GM19025 (cell line): ENCODE data around the gene AMMECR1.
"Not testable (repeated sequence)": the region's sequence is repeated elsewhere in the genome, so short reads cannot be mapped to it uniquely, and the experiment has no call there.

Source experiments
- ATAC-seq: cut with Tn5 transposase; IDR thresholded peaks from one replicate; pipeline ENCODE4 v1.9.1; 2021; ENCODE audit warnings: mild to moderate bottlenecking, low read depth, moderate library complexity; ENCODE audit not compliant: unreplicated experiment

AMMECR1 gene

DNA sequence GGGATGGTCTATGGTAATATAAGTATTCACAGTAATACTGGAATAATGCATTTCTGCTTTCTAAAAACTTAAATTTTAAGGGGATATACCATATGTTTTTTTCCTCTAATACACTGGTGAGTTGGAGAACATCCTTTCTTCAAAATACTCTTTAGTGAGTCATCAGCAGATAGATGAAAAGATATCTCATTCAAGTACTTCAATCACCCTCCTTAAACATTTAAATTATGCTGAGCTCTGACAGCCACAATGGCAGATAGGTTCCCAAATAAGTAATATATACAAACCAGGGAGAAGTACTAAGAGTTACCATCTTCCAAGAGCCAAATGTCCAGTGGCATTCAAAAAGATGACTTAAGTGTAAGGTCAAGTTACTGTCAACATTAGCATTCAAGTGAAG, 52.2 kb downstream of the AMMECR1 start:
- ATAC-seq: no peak

- no peak for ATAC-seq
These were observed 58.8 kb downstream of the AMMECR1 start for GRCh38 chrX:110259117-110259516.

DNA sequence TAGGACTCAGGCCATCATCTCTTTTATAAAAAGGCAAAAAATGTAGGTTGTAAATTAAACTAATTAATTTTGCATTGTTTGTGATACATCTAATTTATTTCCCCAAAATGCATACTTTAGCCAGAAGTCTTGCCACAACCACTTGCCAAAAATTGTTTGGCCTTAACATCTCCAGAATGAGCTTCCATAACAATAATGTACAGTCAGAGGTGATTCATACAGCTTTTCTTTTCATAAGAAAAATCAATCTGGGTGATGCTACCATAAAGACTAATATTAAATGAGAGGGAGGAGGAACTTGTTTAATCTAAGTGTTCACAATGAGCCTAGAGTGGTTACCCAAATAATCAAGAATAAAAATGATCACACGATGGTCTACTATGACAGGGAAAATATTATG, 59.3 kb downstream of the AMMECR1 start:
- no peak for ATAC-seq

DNA sequence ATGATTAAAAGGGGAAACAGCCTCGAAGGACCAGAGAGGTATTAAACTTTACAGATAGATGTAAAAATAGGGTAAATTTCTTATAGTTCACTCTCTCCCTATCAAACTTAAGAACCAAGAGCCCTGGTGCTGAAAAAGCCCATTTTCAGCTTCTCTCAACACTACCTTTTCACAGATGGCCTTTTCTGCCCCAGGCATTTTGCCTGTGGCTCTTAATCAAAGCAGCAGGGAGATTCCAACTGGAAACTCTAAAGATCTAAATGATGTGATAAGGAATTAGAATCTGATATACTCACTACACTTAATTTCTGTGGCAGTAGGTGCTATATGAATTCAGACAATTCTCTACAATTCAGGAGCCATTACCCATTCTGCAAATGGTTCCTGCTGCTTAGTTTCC, 60.0 kb downstream of the AMMECR1 start:
- no peak for ATAC-seq

- no peak for ATAC-seq
These were observed 65.2 kb downstream of the AMMECR1 start for GRCh38 chrX:110252711-110253110.

- no peak for ATAC-seq
These were observed 65.9 kb downstream of the AMMECR1 start for GRCh38 chrX:110251961-110252360.

GRCh38 chrX:110251526-110251925, 66.4 kb downstream of the AMMECR1 start:
- no peak for ATAC-seq

DNA sequence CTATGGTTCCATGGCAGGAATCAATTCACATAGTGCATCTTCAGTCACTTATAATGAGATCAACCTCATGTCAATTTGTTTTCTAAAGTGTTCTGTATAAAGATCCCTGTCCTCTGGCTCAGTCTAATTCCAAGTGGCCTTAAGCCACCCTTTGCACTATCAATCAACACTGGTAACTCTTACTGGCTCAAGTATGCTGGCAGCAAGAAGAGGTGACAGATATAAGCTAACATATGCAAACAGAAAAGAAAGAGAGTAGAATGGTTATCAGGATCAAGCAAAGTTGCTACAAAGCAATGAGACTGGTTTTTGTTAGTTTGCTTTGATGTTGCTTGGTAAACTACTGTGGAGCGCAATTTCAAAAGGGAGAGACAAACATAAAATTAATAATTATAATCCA, 67.0 kb downstream of the AMMECR1 start:
- no peak for ATAC-seq

GRCh38 chrX:110248578-110248977, 69.3 kb downstream of the AMMECR1 start:
- ATAC-seq: no peak

GRCh38 chrX:110245011-110245410, 72.9 kb downstream of the AMMECR1 start:
- no peak for ATAC-seq

GRCh38 chrX:110242371-110242770, 75.5 kb downstream of the AMMECR1 start:
- ATAC-seq: no peak

DNA sequence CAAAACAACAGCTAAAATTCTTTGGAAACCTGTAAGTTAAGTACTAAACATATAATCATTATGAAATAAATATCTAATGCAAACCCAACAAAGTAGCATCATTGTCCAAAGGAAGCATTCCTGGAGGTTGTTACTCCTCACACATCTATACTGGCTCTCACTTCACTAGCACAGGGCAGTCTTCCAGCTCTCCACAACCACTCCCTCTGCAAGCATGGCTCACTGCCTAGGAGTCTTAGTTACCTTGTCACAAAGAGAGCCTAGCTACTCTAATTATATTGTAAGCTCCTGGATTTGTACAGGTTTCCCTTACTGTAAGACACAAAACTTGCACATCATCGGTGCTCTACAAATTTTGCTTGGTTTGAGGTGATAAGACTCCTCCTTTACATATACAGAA, 76.1 kb downstream of the AMMECR1 start:
- no peak for ATAC-seq

GRCh38 chrX:110238259-110238658, 79.6 kb downstream of the AMMECR1 start:
- not testable (repeated sequence) for ATAC-seq

DNA sequence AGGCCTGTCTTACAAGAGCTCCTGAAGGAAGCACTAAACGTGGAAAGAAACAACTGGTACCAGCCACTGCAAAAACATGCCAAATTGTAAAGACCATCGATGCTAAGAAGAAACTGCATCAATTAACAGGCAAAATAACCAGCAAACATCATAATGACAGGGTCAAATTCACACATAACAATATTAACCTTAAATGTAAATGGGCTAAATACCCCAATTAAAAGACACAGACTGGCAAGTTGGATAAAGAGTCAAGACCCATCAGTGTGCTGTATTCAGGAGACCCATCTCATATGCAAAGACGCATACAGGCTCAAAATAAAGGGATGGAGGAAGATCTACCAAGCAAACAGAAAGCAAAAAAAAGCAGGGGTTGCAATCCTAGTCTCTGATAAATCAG, 86.4 kb downstream of the AMMECR1 start:
- not testable (repeated sequence) for ATAC-seq

DNA sequence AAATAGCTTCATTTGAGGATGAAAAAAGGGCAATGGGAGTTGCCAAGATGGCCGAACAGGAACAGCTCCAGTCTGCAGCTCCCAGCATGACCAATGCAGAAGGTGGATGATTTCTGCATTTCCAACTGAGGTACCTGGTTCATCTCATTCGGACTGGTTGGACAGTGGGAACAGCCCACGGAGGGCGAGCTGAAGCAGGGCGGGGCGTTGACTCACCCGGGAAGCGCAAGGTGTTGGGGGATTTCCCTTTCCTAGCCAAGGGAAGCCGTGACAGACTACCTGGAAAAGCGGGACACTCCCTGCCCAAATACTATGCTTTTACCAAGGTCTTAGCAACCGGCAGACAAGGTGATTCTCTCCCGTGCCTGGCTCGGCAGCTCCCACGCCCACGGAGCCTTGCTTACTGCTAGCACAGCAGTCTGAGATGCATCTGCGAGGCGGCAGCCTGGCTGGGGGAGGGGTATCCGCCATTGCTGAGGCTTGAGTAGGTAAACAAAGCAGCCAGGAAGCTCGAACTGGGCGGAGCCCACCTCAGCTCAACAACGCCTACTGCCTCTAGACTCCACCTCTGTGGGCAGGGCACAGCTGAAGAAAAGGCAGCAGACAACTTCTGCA, 88.3 kb downstream of the AMMECR1 start:
- ATAC-seq: not testable (repeated sequence)

DNA sequence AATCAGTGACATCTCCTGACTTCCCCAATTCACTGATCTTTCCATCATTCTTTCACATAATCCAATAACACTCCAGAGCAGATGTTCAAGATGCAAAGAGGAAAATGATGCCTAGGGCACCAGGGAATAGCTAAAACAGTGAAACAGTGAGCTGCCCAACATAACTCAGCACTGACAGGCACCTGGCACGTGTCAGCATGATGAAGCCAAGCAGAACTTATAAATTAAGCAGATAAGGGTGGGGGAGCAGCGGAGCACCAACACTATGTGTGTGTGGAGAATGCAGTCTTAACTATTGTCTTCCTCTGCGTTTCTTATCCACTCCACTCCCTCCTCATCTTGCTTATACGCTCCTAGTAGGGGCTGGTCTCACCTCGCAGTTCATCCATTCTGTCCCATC, 89.4 kb downstream of the AMMECR1 start:
- ATAC-seq: no peak

- ATAC-seq: no peak
These were observed 91.0 kb downstream of the AMMECR1 start for GRCh38 chrX:110226931-110227330.

GRCh38 chrX:110224926-110225617, 92.8 kb downstream of the AMMECR1 start:
- ATAC-seq: no peak

DNA sequence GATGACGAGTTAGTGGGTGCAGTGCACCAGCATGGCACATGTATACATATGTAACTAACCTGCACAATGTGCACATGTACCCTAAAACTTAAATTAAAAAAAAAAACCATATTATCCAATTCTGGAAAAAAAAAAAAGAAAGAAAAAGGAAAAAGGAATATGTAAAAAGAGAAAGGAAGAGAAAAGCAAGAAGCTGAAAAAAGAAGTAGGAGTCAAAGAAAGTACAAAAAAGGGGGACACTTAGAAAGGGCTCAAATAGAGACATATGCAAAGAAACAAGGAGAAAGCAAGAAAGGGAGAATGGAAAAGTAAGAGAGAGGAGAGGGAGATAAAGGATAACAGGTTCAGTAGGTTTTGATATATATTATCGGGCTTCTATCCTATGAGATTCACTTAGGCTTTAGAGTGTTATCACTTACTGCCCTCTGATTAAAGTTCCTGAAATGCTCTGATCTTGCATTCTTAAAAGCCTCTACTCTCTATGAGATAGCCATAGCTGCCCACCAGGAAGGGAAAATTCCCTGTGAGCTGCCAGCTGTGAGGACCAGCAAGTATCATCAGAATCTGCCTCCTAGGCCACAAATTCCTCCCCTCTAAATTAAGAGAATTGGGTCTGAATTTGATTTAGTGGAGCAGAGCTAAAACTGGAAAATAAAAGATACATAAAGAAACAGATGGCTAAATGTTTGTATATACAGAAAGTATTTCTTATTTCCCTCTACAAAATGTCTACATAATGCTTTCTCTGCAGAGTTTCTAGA, 95.2 kb downstream of the AMMECR1 start:
- ATAC-seq: no peak

DNA sequence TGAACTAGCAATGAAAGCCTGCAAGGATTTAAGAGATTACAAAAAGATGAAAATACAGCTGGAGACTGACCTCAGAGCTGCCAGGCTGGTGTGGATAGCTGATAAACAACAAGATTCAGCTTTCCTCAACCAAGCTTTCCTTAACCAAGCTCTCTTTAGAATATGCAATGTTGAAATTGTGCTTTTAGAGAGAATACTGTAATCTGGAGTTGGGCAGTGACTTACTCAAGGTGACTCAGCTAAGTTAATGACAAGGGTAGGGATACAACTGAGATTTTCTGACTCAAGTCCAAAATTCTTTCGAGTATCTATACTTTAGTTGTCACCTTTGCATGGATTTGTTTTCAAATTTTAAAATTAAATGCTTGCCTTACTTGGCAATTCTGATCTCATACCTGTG, 98.0 kb downstream of the AMMECR1 start:
- ATAC-seq: no peak

GRCh38 chrX:110218591-110218990, 99.3 kb downstream of the AMMECR1 start:
- ATAC-seq: no peak

DNA sequence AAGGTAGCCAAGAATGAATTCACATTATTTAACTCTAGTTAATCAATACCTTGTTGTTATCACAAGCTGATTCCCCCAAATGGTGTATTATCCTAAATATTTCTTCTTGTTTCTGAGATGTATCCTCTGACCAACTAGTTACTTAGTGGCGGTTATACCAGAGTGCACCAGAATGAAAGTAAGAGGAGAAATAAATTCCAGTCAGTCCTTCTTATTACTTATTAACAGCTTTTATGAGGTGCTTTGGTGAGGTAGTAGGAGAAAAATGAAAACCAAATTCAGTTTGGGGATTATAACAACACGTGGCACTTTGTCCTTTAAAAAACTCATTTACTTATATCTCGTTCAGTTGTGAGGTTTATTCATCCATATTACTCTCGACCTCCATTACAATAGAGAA, 101.9 kb downstream of the AMMECR1 start:
- no peak for ATAC-seq
